HepG2 (cell line): ENCODE results near the gene ZKSCAN1. TPM values are rescaled to one million over a fixed set of nuclear protein-coding genes. Genes with fewer than 3 reads are reported as not detected.

ENCODE experiments used
- DR1 ChIP-seq: sonication (generic); formaldehyde crosslinking; IDR thresholded peaks from 2 replicates; pipeline ENCODE4 v1.8.0; 2021; ENCODE audit warnings: mild to moderate bottlenecking, missing genetic modification reagents, inconsistent platforms
- E2F1 ChIP-seq: sonication (generic); formaldehyde crosslinking; IDR thresholded peaks from 2 replicates; pipeline ENCODE4 v1.5.0; 2020; ENCODE audit warnings: missing genetic modification reagents
- HNF4G ChIP-seq, 2 experiments: sonication (generic) in 1 of 2; formaldehyde crosslinking in 1 of 2; IDR thresholded peaks; 2 replicates each; pipeline versions ENCODE4 v1.4.0 to v1.6.1; 2011 to 2020; ENCODE audit warnings: borderline replicate concordance in 2 of 2, low read depth in 2 of 2, mild to moderate bottlenecking in 2 of 2, low read length in 1 of 2, missing genetic modification reagents in 1 of 2, moderate library complexity in 1 of 2
- MNT ChIP-seq: fragments of 450-650 bp; IDR thresholded peaks from 2 replicates; pipeline ENCODE4 v1.6.1; 2016
- NONO ChIP-seq, 2 experiments: fragments of 450-650 bp in 1 of 2; sonication (generic) in 1 of 2; formaldehyde crosslinking in 1 of 2; IDR thresholded peaks in 1 of 2; conservative IDR thresholded peaks in 1 of 2; 2 replicates each; pipeline versions ENCODE4 v1.6.1 to v1.8.0; 2017 to 2022; ENCODE audit warnings: mild to moderate bottlenecking in 1 of 2, missing genetic modification reagents in 1 of 2, moderate library complexity in 1 of 2
- NR1H2 ChIP-seq: sonication (generic); formaldehyde crosslinking; IDR thresholded peaks from 2 replicates; pipeline ENCODE4 v1.8.1; 2022; ENCODE audit warnings: low read depth, missing genetic modification reagents, borderline replicate concordance
- PBX2 ChIP-seq: IDR thresholded peaks from 2 replicates; pipeline ENCODE4 v1.6.1; 2016; ENCODE audit warnings: control low read depth
- PCBP1 ChIP-seq: fragments of 200-400 bp; formaldehyde crosslinking; IDR thresholded peaks from 2 replicates; pipeline ENCODE4 v1.6.1; 2017; ENCODE audit warnings: mild to moderate bottlenecking, low read depth, low read length, borderline replicate concordance
- PPARG ChIP-seq: conservative IDR thresholded peaks from 2 replicates; pipeline ENCODE4 v1.6.1; 2016; ENCODE audit warnings: missing biosample characterization, missing genetic modification reagents
- RARA ChIP-seq: IDR thresholded peaks from 2 replicates; pipeline ENCODE4 v1.6.1; 2016; ENCODE audit warnings: missing genetic modification reagents, missing compliant biosample characterization
- SIX4 ChIP-seq: sonication (generic); formaldehyde crosslinking; IDR thresholded peaks from 2 replicates; pipeline ENCODE4 v1.4.0; 2020; ENCODE audit warnings: missing genetic modification reagents
- TERF1 ChIP-seq: sonication (generic); formaldehyde crosslinking; IDR thresholded peaks from 2 replicates; pipeline ENCODE4 v1.8.0; 2022; ENCODE audit warnings: mild to moderate bottlenecking, missing genetic modification reagents, moderate library complexity
- YEATS4 ChIP-seq: sonication (generic); formaldehyde crosslinking; IDR thresholded peaks from 2 replicates; pipeline ENCODE4 v1.4.0; 2020; ENCODE audit warnings: missing genetic modification reagents, borderline replicate concordance
- ZBTB21 ChIP-seq: sonication (generic); formaldehyde crosslinking; IDR thresholded peaks from 2 replicates; pipeline ENCODE4 v1.4.0; 2020; ENCODE audit warnings: missing genetic modification reagents
- ZNF160 ChIP-seq: sonication (generic); formaldehyde crosslinking; IDR thresholded peaks from 2 replicates; pipeline ENCODE4 v1.8.0; 2022; ENCODE audit warnings: mild to moderate bottlenecking, inconsistent platforms, missing genetic modification reagents
- ZNF282 ChIP-seq: fragments of 450-650 bp; IDR thresholded peaks from 2 replicates; pipeline ENCODE4 v1.6.1; 2018; ENCODE audit not compliant: partially characterized antibody
- ZNF580 ChIP-seq: IDR thresholded peaks from 2 replicates; pipeline ENCODE4 v1.6.1; 2016; ENCODE audit warnings: low read depth, borderline replicate concordance
- polyA plus RNA-seq, 8 experiments: library from polyadenylated mRNA; depleted of rRNA in 3 of 8; stranded (reverse) in 7 of 8; unstranded in 1 of 8; fragments of >200 nt; fragmentation: Illumina TruSeq in 4 of 8; extraction: Trizol in 4 of 8; gene quantifications; 2 replicates each; pipeline versions ENCODE4 v1.2.1 to v1.2.3, GENCODE V29; 2011 to 2016; ENCODE audit warnings: low read depth in 4 of 8, missing spikeins in 1 of 8, mixed read lengths in 1 of 8; ENCODE audit not compliant: insufficient read depth in 1 of 8
- total RNA-seq, 5 experiments: library from RNA; depleted of rRNA; stranded (reverse); fragments of >200 nt; fragmentation: Illumina TruSeq; extraction: Trizol; gene quantifications; 2 replicates each; pipeline ENCODE4 v1.2.3, GENCODE V29; 2016; ENCODE audit warnings: low read depth in 1 of 5
- TF ChIP-seq, protein P1 (sequence below): sonication (generic); formaldehyde crosslinking; IDR thresholded peaks from 2 replicates; pipeline ENCODE4 v1.4.0; 2020; ENCODE audit warnings: missing genetic modification reagents
- TF ChIP-seq, protein P2 (sequence below): sonication (generic); formaldehyde crosslinking; conservative IDR thresholded peaks from 2 replicates; pipeline ENCODE4 v1.8.1; 2023; ENCODE audit warnings: missing genetic modification reagents

Gene ZKSCAN1
- total and polyA plus RNA-seq, 2 of the 13 experiments (the other 11 are each of a cell fraction or from before 2014, with no cell fraction given), result 46.4 to 60.6 TPM

DNA sequence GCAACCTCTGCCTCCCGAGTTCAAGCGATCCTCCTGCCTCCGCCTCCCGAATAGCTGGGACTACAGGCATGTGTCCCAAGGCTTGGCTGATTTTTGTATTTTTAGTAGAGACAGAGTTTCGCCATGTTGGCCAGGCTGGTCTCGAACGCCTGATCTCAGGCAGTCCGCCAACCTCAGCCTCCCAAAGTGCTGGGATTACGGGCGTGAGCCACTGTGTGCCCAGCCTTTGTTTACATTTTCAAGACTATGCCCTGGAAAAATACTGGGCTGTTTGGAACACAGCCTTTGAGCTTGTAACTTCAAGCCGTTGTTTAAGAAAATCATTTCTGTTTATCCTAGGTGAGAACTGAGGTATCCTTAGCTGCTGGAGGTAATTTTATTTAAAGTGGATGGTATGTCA is 1.9 kb downstream of the ZKSCAN1 start (continued):
- TF ChIP-seq TERF1 (CRISPR knock-in tag), result no peak
- no peak for TF ChIP-seq MNT
- no peak for TF ChIP-seq NR1H2 (CRISPR knock-in tag)
- TF ChIP-seq ZNF580 (CRISPR knock-in tag), result no peak
- TF ChIP-seq ZBTB21 (CRISPR knock-in tag), result no peak
- no peak for TF ChIP-seq RARA (CRISPR knock-in tag)
- no peak for TF ChIP-seq PCBP1
- no peak for TF ChIP-seq E2F1 (CRISPR knock-in tag)
- TF ChIP-seq YEATS4 (CRISPR knock-in tag), result no peak
- no peak for TF ChIP-seq PBX2
- no peak for TF ChIP-seq ZNF160 (CRISPR knock-in tag)
- peak; percentile 42; the same call in 1 of the 2 replicates for TF ChIP-seq PPARG
- TF ChIP-seq, protein P1, sequence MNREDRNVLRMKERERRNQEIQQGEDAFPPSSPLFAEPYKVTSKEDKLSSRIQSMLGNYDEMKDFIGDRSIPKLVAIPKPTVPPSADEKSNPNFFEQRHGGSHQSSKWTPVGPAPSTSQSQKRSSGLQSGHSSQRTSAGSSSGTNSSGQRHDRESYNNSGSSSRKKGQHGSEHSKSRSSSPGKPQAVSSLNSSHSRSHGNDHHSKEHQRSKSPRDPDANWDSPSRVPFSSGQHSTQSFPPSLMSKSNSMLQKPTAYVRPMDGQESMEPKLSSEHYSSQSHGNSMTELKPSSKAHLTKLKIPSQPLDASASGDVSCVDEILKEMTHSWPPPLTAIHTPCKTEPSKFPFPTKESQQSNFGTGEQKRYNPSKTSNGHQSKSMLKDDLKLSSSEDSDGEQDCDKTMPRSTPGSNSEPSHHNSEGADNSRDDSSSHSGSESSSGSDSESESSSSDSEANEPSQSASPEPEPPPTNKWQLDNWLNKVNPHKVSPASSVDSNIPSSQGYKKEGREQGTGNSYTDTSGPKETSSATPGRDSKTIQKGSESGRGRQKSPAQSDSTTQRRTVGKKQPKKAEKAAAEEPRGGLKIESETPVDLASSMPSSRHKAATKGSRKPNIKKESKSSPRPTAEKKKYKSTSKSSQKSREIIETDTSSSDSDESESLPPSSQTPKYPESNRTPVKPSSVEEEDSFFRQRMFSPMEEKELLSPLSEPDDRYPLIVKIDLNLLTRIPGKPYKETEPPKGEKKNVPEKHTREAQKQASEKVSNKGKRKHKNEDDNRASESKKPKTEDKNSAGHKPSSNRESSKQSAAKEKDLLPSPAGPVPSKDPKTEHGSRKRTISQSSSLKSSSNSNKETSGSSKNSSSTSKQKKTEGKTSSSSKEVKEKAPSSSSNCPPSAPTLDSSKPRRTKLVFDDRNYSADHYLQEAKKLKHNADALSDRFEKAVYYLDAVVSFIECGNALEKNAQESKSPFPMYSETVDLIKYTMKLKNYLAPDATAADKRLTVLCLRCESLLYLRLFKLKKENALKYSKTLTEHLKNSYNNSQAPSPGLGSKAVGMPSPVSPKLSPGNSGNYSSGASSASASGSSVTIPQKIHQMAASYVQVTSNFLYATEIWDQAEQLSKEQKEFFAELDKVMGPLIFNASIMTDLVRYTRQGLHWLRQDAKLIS (CRISPR knock-in tag), result no peak; the same call in 1 of the 2 replicates
- no peak for TF ChIP-seq ZNF282
- no peak; the same call in 1 of the 2 replicates for TF ChIP-seq HNF4G (IDR thresholded peaks at IDR 0.05; ENCODE audit: borderline replicate concordance, low read depth, low read length)
- no peak for TF ChIP-seq HNF4G (CRISPR knock-in tag; IDR thresholded peaks at IDR 0.05; ENCODE audit: borderline replicate concordance, low read depth)
- no peak for TF ChIP-seq DR1
- TF ChIP-seq, protein P2, sequence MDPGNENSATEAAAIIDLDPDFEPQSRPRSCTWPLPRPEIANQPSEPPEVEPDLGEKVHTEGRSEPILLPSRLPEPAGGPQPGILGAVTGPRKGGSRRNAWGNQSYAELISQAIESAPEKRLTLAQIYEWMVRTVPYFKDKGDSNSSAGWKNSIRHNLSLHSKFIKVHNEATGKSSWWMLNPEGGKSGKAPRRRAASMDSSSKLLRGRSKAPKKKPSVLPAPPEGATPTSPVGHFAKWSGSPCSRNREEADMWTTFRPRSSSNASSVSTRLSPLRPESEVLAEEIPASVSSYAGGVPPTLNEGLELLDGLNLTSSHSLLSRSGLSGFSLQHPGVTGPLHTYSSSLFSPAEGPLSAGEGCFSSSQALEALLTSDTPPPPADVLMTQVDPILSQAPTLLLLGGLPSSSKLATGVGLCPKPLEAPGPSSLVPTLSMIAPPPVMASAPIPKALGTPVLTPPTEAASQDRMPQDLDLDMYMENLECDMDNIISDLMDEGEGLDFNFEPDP (CRISPR knock-in tag), result no peak
- TF ChIP-seq SIX4 (CRISPR knock-in tag), result no peak
- TF ChIP-seq NONO (IDR thresholded peaks at IDR 0.05), result no peak
- no peak for TF ChIP-seq NONO (CRISPR knock-in tag; conservative IDR thresholded peaks at IDR 0.05)
